ENCODE data around the gene SURF4.
"Not testable (repeated sequence)": the region's sequence is repeated elsewhere in the genome, so short reads cannot be mapped to it uniquely, and the experiment has no call there.

Gene SURF4

GRCh38 chr9:133397895-133398294, 22.0 kb upstream of the SURF4 start:
- H3K9me3 ChIP-seq (ENCODE audit: control insufficient read depth in 1 of 2, low read length in 2 of 2), result no peaks in the 10 kb centered on the region
- no peak overlapping the region for H3K4me3 ChIP-seq (ENCODE audit: low read depth in 1 of 2, low read length in 2 of 2)
- no peak overlapping the region for H3K9ac ChIP-seq (ENCODE audit: low read depth in 1 of 2, low read length in 2 of 2)
- H3K27ac ChIP-seq (ENCODE audit: low read depth, low read length), result no peak overlapping the region
- no peaks in the 10 kb centered on the region for H3K4me1 ChIP-seq (ENCODE audit: control insufficient read depth in 1 of 2, insufficient read depth in 2 of 2, low read length in 2 of 2)
- peaks cover 17 to 18% of the 10 kb centered on the region in 2 donors for H3K27me3 ChIP-seq (ENCODE audit: control insufficient read depth in 1 of 2, insufficient read depth in 2 of 2, low read length in 2 of 2)
- peaks cover 0 to 10% of the 10 kb centered on the region in 2 donors for H3K36me3 ChIP-seq (ENCODE audit: control insufficient read depth in 1 of 2, insufficient read depth in 2 of 2, low read length in 2 of 2)

DNA sequence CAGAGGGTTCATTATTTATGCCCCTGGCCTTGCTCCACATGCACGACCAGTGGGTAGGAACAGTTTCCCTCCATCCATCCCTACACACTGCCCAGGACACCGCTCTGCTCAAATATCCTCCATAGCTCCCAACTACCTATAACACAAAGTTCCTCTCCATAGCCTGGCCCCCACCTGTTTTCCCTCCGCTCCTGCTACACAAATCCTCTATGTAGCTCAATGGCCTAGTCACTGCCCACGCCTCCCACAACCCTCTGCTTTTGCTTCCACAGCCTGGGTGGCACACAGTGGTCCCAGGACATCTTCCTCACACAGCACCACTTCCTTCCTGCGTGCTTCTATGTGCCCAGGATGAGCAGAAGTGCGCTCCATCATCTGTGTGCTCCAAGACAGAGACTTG, 21.5 kb upstream of the SURF4 start:
- peaks cover 0 to 8% of the 10 kb centered on the region in 2 donors for H3K36me3 ChIP-seq (ENCODE audit: control insufficient read depth in 1 of 2, insufficient read depth in 2 of 2, low read length in 2 of 2)
- no peak overlapping the region for H3K9ac ChIP-seq (ENCODE audit: low read depth in 1 of 2, low read length in 2 of 2)
- H3K4me1 ChIP-seq (ENCODE audit: control insufficient read depth in 1 of 2, insufficient read depth in 2 of 2, low read length in 2 of 2), result no peaks in the 10 kb centered on the region
- peaks cover 17 to 18% of the 10 kb centered on the region in 2 donors for H3K27me3 ChIP-seq (ENCODE audit: control insufficient read depth in 1 of 2, insufficient read depth in 2 of 2, low read length in 2 of 2)
- no peaks in the 10 kb centered on the region for H3K9me3 ChIP-seq (ENCODE audit: control insufficient read depth in 1 of 2, low read length in 2 of 2)
- no peak overlapping the region for H3K27ac ChIP-seq (ENCODE audit: low read depth, low read length)
- H3K4me3 ChIP-seq (ENCODE audit: low read depth in 1 of 2, low read length in 2 of 2), result no peak overlapping the region

DNA sequence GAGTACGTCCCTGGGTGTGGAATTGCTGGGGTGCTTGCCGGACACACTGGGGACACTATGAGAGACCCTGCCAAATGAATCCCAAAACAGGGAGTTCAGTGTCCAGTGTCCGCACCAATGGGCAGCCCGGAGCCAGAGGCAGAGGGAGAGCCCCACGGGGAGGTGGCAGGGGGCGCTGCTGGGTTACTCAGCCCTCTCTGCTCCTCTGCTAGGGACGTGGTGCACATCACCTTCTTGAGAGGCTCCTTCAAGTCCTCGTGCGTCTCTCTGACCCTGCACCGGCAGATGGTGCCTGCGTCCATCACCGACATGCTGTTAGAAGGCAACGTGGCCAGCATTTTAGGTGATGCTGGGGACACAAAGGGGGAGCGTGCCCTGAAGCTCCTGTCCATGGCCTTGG, 21.1 kb upstream of the SURF4 start:
- peaks cover 0 to 5% of the 10 kb centered on the region in 2 donors for H3K36me3 ChIP-seq (ENCODE audit: control insufficient read depth in 1 of 2, insufficient read depth in 2 of 2, low read length in 2 of 2)
- no peaks in the 10 kb centered on the region for H3K9me3 ChIP-seq (ENCODE audit: control insufficient read depth in 1 of 2, low read length in 2 of 2)
- H3K4me3 ChIP-seq (ENCODE audit: low read depth in 1 of 2, low read length in 2 of 2), result no peak overlapping the region
- H3K27me3 ChIP-seq (ENCODE audit: control insufficient read depth in 1 of 2, insufficient read depth in 2 of 2, low read length in 2 of 2), result peaks cover 17 to 18% of the 10 kb centered on the region in 2 donors
- H3K27ac ChIP-seq (ENCODE audit: low read depth, low read length), result no peak overlapping the region
- H3K9ac ChIP-seq (ENCODE audit: low read depth in 1 of 2, low read length in 2 of 2), result no peak overlapping the region
- no peaks in the 10 kb centered on the region for H3K4me1 ChIP-seq (ENCODE audit: control insufficient read depth in 1 of 2, insufficient read depth in 2 of 2, low read length in 2 of 2)

DNA sequence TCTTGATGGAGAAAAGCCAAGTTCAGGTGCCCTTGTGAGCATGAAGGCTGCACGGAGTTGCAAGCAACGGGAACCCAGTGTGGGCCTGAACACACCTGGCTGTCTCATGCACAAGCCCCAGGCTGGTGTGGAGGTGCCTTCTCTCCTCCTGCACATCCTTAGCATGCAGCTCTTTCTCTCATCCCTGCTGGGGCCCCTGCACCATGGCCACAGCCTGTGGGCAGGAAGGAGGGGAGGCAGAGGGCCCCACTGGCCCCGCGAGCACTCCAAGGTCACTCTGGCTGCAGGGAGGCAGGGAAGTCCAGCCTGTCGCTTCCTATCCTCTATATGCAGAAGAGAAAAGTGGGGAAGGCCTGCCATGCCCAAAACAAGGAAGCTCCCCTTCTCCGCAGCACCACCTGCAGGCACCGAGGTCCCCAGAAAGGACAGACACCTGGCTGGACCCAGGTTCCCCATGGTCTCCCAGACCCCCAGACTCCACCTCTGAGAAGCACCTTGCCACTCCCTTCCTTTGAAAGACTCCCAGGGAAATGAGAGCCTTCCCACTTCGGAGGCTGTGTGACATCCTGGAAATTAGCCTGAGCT, 18.9 kb upstream of the SURF4 start:
- no peaks in the 10 kb centered on the region for H3K36me3 ChIP-seq (ENCODE audit: control insufficient read depth in 1 of 2, insufficient read depth in 2 of 2, low read length in 2 of 2)
- H3K9me3 ChIP-seq (ENCODE audit: control insufficient read depth in 1 of 2, low read length in 2 of 2), result no peaks in the 10 kb centered on the region
- no peak overlapping the region for H3K4me3 ChIP-seq (ENCODE audit: low read depth in 1 of 2, low read length in 2 of 2)
- H3K9ac ChIP-seq (ENCODE audit: low read depth in 1 of 2, low read length in 2 of 2), result no peak overlapping the region
- peaks cover 17 to 18% of the 10 kb centered on the region in 2 donors for H3K27me3 ChIP-seq (ENCODE audit: control insufficient read depth in 1 of 2, insufficient read depth in 2 of 2, low read length in 2 of 2)
- no peak overlapping the region for H3K27ac ChIP-seq (ENCODE audit: low read depth, low read length)
- H3K4me1 ChIP-seq (ENCODE audit: control insufficient read depth in 1 of 2, insufficient read depth in 2 of 2, low read length in 2 of 2), result no peaks in the 10 kb centered on the region

DNA sequence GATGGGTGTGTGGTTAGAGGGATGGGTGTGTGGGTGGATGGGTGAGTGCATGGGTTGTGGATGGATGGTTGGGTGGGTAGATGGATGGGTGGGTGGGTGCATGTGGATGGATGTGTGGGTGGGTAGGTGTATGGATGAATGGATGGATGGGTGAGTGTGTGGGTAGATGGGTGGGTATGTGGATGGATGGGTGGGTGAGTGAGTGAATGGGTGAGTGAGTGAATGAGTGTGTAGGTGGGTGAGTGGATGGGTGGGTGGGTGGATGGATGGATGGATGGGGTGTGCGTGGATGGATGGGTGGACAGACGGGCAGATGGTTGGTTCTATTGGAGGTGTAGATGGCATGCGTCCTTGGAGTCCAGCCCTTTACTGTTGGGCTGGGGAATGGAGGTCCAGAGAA, 17.5 kb upstream of the SURF4 start:
- H3K9me3 ChIP-seq (ENCODE audit: control insufficient read depth in 1 of 2, low read length in 2 of 2), result no peaks in the 10 kb centered on the region
- H3K4me1 ChIP-seq (ENCODE audit: control insufficient read depth in 1 of 2, insufficient read depth in 2 of 2, low read length in 2 of 2), result no peaks in the 10 kb centered on the region
- H3K4me3 ChIP-seq (ENCODE audit: low read depth in 1 of 2, low read length in 2 of 2), result no peak overlapping the region
- no peaks in the 10 kb centered on the region for H3K36me3 ChIP-seq (ENCODE audit: control insufficient read depth in 1 of 2, insufficient read depth in 2 of 2, low read length in 2 of 2)
- peaks cover 17 to 18% of the 10 kb centered on the region in 2 donors for H3K27me3 ChIP-seq (ENCODE audit: control insufficient read depth in 1 of 2, insufficient read depth in 2 of 2, low read length in 2 of 2)
- H3K9ac ChIP-seq (ENCODE audit: low read depth in 1 of 2, low read length in 2 of 2), result no peak overlapping the region
- H3K27ac ChIP-seq (ENCODE audit: low read depth, low read length), result no peak overlapping the region

GRCh38 chr9:133392308-133392707, 16.4 kb upstream of the SURF4 start:
- H3K27me3 ChIP-seq (ENCODE audit: control insufficient read depth in 1 of 2, insufficient read depth in 2 of 2, low read length in 2 of 2), result peaks cover 8 to 13% of the 10 kb centered on the region in 2 donors
- H3K4me1 ChIP-seq (ENCODE audit: control insufficient read depth in 1 of 2, insufficient read depth in 2 of 2, low read length in 2 of 2); H3K27ac ChIP-seq (ENCODE audit: low read depth, low read length); H3K9me3 ChIP-seq (ENCODE audit: control insufficient read depth in 1 of 2, low read length in 2 of 2); H3K36me3 ChIP-seq (ENCODE audit: control insufficient read depth in 1 of 2, insufficient read depth in 2 of 2, low read length in 2 of 2); H3K4me3 ChIP-seq (ENCODE audit: low read depth in 1 of 2, low read length in 2 of 2); H3K9ac ChIP-seq (ENCODE audit: low read depth in 1 of 2, low read length in 2 of 2): not testable (repeated sequence)

DNA sequence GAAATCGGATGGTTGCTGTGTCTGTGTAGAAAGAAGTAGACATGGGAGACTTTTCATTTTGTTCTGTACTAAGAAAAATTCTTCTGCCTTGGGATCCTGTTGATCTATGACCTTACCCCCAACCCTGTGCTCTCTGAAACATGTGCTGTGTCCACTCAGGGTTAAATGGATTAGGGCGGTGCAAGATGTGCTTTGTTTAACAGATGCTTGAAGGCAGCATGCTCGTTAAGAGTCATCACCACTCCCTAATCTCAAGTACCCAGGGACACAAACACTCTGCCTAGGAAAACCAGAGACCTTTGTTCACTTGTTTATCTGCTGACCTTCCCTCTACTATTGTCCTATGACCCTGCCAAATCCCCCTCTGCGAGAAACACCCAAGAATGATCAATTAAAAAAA, 15.6 kb upstream of the SURF4 start:
- H3K27me3 ChIP-seq (ENCODE audit: control insufficient read depth in 1 of 2, insufficient read depth in 2 of 2, low read length in 2 of 2); H3K27ac ChIP-seq (ENCODE audit: low read depth, low read length); H3K4me1 ChIP-seq (ENCODE audit: control insufficient read depth in 1 of 2, insufficient read depth in 2 of 2, low read length in 2 of 2); H3K9ac ChIP-seq (ENCODE audit: low read depth in 1 of 2, low read length in 2 of 2); H3K4me3 ChIP-seq (ENCODE audit: low read depth in 1 of 2, low read length in 2 of 2); H3K36me3 ChIP-seq (ENCODE audit: control insufficient read depth in 1 of 2, insufficient read depth in 2 of 2, low read length in 2 of 2); H3K9me3 ChIP-seq (ENCODE audit: control insufficient read depth in 1 of 2, low read length in 2 of 2): not testable (repeated sequence)

DNA sequence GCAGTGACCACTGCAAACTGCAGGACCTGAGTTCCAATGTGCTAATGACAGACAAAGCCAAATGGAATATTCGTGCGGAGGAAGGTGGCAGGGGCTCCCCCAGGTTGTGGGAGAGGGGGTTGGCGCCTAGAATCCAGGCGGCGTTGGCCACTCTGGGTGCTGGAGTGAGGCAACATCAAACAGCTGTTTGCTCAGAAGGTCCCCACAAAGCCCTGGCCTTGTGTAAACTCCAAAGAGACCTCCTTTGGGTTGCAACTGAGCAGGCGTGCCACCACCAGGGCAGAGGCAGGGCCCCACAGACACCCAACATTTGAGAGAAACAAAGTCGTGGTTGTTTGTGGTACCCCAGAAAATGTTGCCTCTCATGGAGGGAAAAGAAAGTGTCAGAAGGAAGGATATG, 14.9 kb upstream of the SURF4 start:
- H3K27me3 ChIP-seq (ENCODE audit: control insufficient read depth in 1 of 2, insufficient read depth in 2 of 2, low read length in 2 of 2), result peaks cover 0 to 6% of the 10 kb centered on the region in 2 donors
- no peaks in the 10 kb centered on the region for H3K36me3 ChIP-seq (ENCODE audit: control insufficient read depth in 1 of 2, insufficient read depth in 2 of 2, low read length in 2 of 2)
- H3K27ac ChIP-seq (ENCODE audit: low read depth, low read length), result no peak overlapping the region
- no peak overlapping the region for H3K4me3 ChIP-seq (ENCODE audit: low read depth in 1 of 2, low read length in 2 of 2)
- H3K9me3 ChIP-seq (ENCODE audit: control insufficient read depth in 1 of 2, low read length in 2 of 2), result no peaks in the 10 kb centered on the region
- no peak overlapping the region for H3K9ac ChIP-seq (ENCODE audit: low read depth in 1 of 2, low read length in 2 of 2)
- H3K4me1 ChIP-seq (ENCODE audit: control insufficient read depth in 1 of 2, insufficient read depth in 2 of 2, low read length in 2 of 2), result no peaks in the 10 kb centered on the region

GRCh38 chr9:133389562-133389961, 13.7 kb upstream of the SURF4 start:
- no peaks in the 10 kb centered on the region for H3K4me1 ChIP-seq (ENCODE audit: control insufficient read depth in 1 of 2, insufficient read depth in 2 of 2, low read length in 2 of 2)
- H3K27me3 ChIP-seq (ENCODE audit: control insufficient read depth in 1 of 2, insufficient read depth in 2 of 2, low read length in 2 of 2), result peaks cover 0 to 6% of the 10 kb centered on the region in 2 donors
- no peaks in the 10 kb centered on the region for H3K9me3 ChIP-seq (ENCODE audit: control insufficient read depth in 1 of 2, low read length in 2 of 2)
- H3K4me3 ChIP-seq (ENCODE audit: low read depth in 1 of 2, low read length in 2 of 2), result no peak overlapping the region
- no peak overlapping the region for H3K27ac ChIP-seq (ENCODE audit: low read depth, low read length)
- H3K36me3 ChIP-seq (ENCODE audit: control insufficient read depth in 1 of 2, insufficient read depth in 2 of 2, low read length in 2 of 2), result no peaks in the 10 kb centered on the region
- no peak overlapping the region for H3K9ac ChIP-seq (ENCODE audit: low read depth in 1 of 2, low read length in 2 of 2)

- Histone ChIP-seq H3K27me3 (ENCODE audit: control insufficient read depth in 1 of 2, insufficient read depth in 2 of 2, low read length in 2 of 2) (peaks cover 0 to 6% of the 10 kb centered on the region in 2 donors), H3K9me3 (ENCODE audit: control insufficient read depth in 1 of 2, low read length in 2 of 2) (no peaks in the 10 kb centered on the region), H3K27ac (ENCODE audit: low read depth, low read length) (no peak overlapping the region), H3K4me3 (ENCODE audit: low read depth in 1 of 2, low read length in 2 of 2) (no peak overlapping the region), H3K36me3 (ENCODE audit: control insufficient read depth in 1 of 2, insufficient read depth in 2 of 2, low read length in 2 of 2) (no peaks in the 10 kb centered on the region), H3K4me1 (ENCODE audit: control insufficient read depth in 1 of 2, insufficient read depth in 2 of 2, low read length in 2 of 2) (no peaks in the 10 kb centered on the region), H3K9ac (ENCODE audit: low read depth in 1 of 2, low read length in 2 of 2) (no peak overlapping the region)
These were observed 13.2 kb upstream of the SURF4 start for GRCh38 chr9:133389025-133389557.
